IPS DF 4.7 (cell line): ENCODE measurements around the gene CSNK1D.
"Not testable (repeated sequence)": the region's sequence is repeated elsewhere in the genome, so short reads cannot be mapped to it uniquely, and the experiment has no call there.

Experiments
- DNase-seq: peaks from one replicate; pipeline ENCODE4 v3.0.0-alpha.2; 2013; ENCODE audit warnings: low spot score; ENCODE audit errors: extremely low read depth

The CSNK1D gene

DNA sequence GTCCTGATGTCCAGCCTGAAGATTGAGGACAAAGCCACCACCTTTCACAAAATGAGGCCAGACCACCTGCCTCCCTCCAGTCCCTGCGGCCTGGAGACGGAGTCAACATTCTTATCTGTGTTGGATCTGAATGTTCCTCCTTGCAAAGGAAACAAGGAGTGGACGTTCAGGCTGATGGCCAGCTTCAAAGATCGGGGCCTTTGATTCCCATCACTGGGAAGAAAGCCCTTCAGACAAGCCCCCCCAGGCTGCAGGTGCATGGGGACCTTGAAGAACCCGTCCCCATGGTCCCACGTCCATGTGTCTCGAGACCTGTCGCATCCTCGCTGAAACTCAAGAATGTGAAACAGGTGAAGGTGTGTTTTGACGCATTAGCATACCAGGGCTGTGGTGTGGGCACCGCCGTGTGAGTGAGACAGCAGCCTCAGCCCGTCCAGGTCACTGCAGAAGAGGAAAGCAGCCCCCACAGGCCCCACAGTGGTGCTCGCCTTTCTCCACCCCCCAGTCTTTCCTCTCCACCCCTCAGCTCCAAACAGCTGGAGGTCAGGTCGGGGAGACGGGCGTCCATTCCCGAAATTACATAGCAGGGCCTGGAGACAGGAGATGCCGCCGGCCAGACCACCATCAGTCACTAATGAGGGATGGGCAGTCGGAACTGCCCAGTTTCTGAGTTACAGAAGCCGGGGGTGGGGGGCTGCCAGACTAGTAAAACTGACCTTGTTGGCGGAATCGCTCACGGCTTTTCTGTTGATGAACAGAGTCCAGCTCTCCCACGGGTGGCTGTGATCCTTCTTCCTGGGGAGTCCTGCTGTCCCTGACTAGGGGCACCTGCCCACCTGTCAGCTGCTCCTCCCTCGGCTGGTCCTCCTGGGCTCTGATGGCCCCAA, 877 bp upstream of the CSNK1D start:
- no peak for DNase-seq

DNA sequence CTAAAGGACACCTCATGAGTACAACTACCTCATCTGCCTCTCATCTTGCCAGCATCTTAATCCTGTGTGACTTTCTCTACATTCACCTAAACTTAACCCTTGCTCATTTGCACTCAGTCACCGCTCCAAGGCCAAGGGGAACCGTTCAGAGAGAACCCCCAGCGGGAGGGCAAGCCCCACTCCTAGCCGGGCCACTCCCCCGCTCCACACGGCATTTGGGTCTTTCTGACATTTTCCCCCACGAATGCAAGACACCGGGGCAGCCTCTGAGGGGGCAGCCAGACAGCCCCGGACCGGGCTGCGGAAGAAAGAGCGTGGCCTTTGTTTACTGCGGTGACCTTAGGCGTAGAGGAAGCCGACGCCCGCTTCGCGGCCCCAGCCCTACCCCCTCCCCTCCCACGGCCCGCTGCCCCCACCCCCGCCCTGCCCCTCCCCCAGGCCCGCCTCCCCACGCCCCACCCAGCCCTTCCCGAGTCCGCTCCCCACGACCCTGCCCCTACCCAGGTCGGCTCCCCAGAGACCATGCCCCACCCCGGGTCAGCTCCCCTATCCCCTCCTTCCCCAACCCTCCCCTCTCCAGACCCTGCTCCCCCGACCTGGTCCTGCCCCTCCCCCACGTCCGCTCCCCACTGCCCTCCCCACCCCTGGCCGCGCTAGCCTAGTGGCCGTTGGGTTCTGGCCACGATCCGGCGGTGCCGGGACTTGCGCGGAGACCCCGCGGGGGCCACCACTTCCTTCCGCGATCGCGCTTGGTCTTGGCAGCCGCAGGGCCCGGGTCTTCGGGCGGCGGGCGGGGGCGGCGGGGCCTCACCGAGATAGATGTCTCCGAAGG, 789 bp downstream of the CSNK1D start:
- no peak for DNase-seq

DNA sequence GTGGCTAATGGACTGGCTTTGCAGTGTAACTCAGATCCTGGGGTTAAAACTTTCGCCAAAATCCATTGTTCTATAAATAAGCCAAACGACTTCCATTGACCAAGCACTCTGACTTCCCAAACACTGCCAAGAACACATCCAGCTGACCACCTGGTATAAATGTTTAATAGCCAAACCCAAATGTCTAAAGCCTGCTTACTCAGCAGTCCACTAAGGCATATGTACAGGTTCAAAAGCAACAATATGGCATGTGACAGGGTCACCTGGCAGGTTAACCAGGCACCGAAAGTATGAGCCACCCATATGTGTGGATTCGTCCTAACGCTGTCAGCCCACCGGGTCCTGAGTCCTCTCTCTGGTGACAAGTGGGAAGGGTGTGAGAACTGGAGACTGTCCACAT, 2.1 kb downstream of the CSNK1D start:
- no peak for DNase-seq

DNA sequence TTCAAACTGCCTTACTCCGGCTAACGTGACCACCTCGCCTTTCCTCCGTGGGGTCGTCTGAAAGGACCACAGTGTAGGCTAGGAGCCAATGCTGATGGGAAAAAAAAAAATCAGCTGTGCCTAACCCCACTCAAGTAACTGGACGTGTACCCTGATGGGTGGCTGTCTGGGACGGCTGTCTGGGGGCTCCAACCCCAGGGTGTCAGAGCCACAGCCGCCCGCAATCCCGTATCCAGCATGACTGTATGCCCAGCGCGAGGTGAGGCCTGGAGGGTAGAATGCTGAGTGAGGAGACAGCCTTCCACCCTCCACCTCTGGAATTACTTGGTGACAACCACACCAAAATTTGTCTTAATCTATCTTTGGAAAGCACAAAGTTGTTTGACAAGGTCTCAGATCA, 2.8 kb downstream of the CSNK1D start:
- no peak for DNase-seq

DNA sequence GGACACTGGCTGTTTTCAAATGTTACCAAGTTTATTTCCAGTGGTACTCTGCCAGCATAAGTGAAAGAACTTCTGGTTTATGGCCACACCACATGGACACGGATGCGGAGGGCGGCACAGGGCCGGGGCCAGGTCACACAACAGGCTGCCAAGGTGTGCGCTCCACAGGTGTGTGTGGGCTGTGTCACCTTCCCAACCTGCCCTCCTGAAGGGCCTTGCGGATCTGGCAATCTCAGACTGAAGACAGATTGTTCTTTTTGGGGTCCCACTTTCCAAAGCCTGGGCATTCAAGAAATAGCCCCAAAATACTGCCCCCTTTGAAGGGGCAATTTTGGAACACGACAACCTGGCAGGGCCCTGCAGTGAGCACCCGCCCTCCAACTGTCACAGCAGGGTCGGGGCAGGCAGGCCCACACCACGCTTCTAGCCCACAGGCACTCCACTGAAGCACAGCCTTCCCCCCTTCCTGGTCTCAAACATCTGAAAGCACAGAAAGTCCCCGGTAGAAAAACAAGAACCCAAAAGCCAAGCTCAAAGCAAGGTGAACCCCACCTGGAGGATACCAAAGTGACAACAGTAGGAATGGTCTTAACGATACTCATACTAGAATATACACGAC, 3.5 kb downstream of the CSNK1D start:
- no peak for DNase-seq

- no peak for DNase-seq
Measured at GRCh38 chr17:82269138-82269881, 4.2 kb downstream of the CSNK1D start.

- no peak for DNase-seq
Measured at GRCh38 chr17:82267575-82268379, 5.7 kb downstream of the CSNK1D start.

GRCh38 chr17:82266142-82266541, 7.4 kb downstream of the CSNK1D start:
- no peak for DNase-seq

- DNase-seq: no peak
Measured at GRCh38 chr17:82263641-82264040, 9.9 kb downstream of the CSNK1D start.

GRCh38 chr17:82262344-82262743, 11.2 kb downstream of the CSNK1D start:
- DNase-seq: no peak

DNA sequence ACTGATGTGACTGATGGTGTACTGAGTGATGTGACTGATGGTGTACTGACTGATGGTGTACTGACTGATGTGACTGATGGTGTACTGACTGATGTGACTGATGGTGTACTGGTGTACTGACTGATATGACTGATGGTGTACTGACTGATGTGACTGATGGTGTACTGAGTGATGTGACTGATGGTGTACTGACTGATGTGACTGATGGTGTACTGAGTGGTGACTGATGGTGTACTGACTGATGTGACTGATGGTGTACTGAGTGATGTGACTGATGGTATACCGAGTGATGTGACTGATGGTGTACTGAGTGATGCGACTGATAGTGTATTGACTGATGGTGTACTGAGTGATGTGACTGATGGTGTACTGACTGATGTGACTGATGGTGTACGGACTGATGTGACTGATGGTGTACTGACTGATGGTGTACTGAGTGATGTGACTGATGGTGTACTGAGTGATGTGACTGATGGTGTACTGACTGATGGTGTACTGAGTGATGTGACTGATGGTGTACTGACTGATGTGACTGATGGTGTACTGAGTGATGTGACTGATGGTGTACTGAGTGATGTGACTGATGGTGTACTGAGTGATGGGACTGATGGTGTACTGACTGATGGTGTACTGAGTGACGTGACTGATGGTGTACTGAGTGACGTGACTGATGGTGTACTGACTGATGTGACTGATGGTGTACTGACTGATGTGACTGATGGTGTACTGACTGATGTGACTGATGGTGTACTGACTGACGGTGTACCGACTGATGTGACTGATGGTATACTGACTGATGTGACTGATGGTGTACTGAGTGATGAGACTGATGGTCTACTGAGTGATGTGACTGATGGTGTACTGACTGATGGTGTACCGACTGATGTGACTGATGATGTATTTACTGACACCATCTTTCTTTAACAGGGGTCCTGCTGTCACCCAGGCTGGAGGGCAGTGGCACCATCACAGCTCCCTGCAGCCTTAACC, 13.2 kb downstream of the CSNK1D start:
- DNase-seq: not testable (repeated sequence)

- DNase-seq: no peak
Measured at GRCh38 chr17:82258555-82258954, 14.9 kb downstream of the CSNK1D start.

DNA sequence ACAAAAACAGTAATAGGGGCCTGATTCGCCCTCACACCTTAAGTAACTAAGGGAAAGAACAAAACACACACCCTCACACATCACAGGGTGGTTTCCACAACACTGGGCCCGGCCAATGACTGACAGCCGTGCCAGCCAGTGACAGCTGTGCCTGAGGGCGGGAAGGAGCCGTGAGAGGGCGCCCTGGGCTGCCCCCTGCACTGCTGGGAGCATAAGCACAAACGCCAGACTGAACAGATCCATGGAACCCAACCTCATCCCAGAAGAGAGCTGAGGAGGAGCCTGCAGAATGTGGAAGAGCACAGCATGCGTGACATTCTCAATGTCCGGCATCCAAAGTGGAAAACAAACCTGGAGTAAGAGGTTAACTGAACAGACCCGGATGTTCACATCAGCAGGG, 16.0 kb downstream of the CSNK1D start:
- DNase-seq: no peak

GRCh38 chr17:82256242-82256885, 17.1 kb downstream of the CSNK1D start:
- DNase-seq: no peak

GRCh38 chr17:82255402-82255972, 18.0 kb downstream of the CSNK1D start:
- DNase-seq: no peak

GRCh38 chr17:82254746-82255145, 18.8 kb downstream of the CSNK1D start:
- not testable (repeated sequence) for DNase-seq

GRCh38 chr17:82254096-82254495, 19.4 kb downstream of the CSNK1D start:
- DNase-seq: not testable (repeated sequence)

- DNase-seq: no peak
Measured at GRCh38 chr17:82253179-82253544, 20.3 kb downstream of the CSNK1D start.
